GM12864 (cell line): ENCODE data around the gene RASA2.

ENCODE experiments used
- DNase-seq: peaks from one replicate; pipeline ENCODE4 v3.0.0-alpha.2; 2011; ENCODE audit warnings: low read depth
- H3K4me3 ChIP-seq: 2 replicates; pipeline ENCODE4 v1.5.1; 2011; ENCODE audit warnings: mild to moderate bottlenecking, low read depth, low read length, control low read depth
- TF ChIP-seq, protein P1 (sequence below): IDR thresholded peaks from 2 replicates; pipeline ENCODE4 v1.5.1; 2011; ENCODE audit warnings: low read depth, mild to moderate bottlenecking, moderate library complexity, low read length, control low read depth, inconsistent platforms; ENCODE audit errors: missing control alignments

The RASA2 gene

DNA sequence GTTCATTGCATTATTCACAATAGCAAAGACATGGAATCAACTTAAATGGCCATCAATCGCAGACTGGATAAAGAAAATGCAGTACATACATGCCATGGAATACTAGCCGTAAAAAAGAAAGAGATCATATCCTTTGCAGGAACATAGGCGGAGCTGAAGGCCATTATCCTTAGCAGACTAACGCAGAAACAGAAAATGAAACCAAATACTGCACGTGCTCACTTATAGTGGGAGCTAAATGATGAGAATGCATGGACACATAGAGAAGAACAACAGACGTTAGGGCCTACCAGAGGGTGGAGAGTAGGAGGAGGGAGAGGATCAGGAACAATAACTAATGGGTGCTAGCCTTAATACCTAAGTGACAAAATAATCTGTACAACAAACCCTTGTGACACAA, 57.9 kb downstream of the RASA2 start:
- H3K4me3 ChIP-seq: no peak overlapping the region
- TF ChIP-seq, protein P1, sequence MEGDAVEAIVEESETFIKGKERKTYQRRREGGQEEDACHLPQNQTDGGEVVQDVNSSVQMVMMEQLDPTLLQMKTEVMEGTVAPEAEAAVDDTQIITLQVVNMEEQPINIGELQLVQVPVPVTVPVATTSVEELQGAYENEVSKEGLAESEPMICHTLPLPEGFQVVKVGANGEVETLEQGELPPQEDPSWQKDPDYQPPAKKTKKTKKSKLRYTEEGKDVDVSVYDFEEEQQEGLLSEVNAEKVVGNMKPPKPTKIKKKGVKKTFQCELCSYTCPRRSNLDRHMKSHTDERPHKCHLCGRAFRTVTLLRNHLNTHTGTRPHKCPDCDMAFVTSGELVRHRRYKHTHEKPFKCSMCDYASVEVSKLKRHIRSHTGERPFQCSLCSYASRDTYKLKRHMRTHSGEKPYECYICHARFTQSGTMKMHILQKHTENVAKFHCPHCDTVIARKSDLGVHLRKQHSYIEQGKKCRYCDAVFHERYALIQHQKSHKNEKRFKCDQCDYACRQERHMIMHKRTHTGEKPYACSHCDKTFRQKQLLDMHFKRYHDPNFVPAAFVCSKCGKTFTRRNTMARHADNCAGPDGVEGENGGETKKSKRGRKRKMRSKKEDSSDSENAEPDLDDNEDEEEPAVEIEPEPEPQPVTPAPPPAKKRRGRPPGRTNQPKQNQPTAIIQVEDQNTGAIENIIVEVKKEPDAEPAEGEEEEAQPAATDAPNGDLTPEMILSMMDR: no peak
- no peak for DNase-seq

DNA sequence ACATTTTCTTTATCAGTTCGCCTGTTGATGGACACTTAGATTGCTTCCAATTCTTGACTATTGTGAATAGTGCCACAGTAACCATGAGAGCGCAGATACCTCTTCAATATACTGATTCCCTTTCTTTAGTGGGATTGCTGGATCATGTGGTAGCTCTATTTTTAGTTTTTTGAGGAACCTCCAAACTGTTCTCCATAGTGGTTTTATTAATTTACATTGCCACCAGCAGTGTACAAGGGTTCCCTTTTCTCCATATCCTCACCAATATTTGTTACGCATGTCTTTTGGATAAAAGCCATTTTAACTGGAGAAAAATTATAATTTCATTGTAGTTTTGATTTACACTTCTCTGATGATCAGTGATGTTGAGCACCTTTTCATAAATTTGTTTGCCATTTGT, 59.3 kb downstream of the RASA2 start:
- no peak for DNase-seq
- TF ChIP-seq, protein P1: no peak
- no peak overlapping the region for H3K4me3 ChIP-seq

DNA sequence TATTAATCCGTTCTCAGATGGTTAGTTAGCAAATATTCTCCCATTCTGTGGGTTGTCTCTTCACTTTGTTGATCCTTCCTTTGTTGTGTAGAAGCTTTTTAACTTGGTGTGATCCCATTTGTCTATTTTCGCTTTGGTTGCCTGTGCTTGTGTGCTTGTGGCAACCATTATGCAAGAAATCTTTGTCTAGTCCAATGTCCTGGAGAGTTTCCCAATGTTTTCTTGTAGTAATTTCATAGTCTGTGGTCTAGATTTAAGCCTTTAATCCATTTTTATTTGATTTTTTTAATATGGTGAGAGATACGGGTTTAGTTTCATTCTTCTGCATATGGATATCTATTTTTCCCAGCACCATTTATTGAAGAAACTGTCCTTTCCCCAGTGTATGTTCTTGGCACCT, 59.8 kb downstream of the RASA2 start:
- DNase-seq: no peak
- TF ChIP-seq, protein P1: no peak
- no peak overlapping the region for H3K4me3 ChIP-seq

DNA sequence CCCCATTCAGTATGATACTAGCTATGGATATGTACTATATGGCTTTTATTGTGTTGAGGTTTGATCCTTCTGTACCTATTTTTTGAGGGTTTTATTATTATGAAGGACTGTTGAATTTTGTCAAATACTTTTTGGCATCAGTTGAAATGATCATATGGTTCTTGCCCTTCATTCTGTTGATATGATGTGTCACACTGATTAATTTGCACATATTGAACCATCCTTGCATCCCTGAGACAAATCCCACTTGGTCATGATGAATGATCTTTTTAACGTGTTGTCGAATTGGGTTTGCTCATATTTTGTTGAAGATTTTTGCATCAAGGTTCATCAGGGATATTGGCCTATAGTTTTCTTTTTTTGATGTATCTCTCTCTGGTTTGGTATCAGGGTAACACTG, 61.0 kb downstream of the RASA2 start:
- H3K4me3 ChIP-seq: no peak overlapping the region
- TF ChIP-seq, protein P1: no peak

DNA sequence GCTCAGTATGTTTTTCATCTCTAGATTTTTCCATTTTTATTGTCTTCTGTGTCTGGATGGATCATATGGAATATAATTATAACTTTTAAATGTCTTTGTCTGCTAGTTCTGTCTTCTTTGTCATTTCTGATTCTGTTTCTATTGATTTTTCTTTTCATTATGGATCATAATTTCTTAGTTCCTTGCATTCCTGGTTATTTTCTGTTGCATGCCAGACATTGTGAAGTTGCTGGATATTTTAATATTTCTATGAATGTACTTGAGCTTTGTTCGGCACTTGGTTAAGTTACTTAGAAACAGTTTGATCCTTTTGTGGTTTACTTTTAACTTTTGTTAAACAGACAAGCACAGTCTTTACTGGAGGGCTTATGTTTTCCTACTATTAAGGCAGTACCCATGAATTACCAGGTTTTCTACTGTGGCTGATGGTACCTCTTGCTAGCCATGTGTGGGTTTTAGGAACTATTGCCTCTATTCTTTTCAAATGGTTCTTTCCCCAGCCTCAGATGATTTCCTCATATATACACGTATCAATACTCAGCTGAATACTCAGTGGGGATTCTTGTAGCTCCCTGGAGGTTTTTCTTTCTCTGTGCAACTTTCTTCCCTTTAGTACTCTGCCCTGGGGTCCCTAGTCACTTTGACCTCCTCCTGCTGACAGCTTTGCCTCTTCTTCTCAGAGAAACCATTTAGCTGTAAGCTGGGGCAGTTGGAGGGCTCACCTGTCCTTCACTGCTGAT, 64.3 kb downstream of the RASA2 start:
- no peak for DNase-seq
- H3K4me3 ChIP-seq: no peak overlapping the region
- TF ChIP-seq, protein P1: no peak

More for the DNA sequence above, 61.0 kb downstream of the RASA2 start:
- no peak for DNase-seq

DNA sequence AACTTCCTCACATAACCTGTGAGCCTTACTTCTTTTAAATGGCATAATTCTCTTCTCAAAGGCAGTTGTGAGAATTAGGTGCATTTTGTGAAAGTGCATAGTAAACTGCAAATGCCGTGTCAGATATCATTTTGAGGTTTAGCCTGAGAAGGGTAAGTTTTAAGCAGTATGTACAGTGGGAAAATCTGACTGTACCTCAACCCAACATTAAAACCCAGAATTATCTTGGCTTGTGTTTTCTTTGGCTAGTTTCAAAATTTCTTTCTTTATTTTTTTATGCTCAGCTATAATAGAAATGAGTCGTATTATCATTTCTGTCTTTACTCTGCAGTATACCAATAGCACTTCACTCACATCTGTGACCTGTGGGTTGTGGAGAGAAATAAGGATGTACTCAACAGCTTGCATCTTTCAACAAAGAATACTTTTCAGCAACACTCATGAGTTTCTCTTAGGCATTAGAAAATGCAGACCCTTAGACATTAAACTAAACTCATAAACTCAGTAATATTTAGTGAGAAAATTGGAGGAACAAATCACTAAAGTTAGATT, 65.7 kb downstream of the RASA2 start:
- TF ChIP-seq, protein P1: no peak
- no peak overlapping the region for H3K4me3 ChIP-seq
- no peak for DNase-seq

DNA sequence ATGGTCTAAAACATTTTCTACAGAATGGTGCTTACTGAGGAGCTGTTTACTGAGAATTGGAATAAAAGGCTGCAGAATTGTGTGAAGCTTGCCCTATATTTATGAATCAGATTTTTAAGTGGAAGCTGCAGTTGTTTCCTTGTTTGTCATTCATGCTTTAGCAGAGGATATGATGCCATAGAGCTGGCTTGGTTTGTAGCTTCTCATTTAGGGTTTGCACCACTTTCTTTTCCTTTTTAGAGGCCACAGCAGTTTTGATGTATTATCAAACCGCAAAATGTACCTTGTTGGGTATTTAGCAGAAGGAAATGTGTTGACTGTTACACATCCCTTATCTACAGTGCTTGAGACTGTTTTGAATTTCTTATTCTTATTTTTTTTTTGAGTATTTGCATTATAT, 66.2 kb downstream of the RASA2 start:
- TF ChIP-seq, protein P1: no peak
- H3K4me3 ChIP-seq: no peak overlapping the region
- DNase-seq: no peak
